HG03095 (cell line): ENCODE measurements around the gene ADD2.
"Not testable (repeated sequence)": the region's sequence is repeated elsewhere in the genome, so short reads cannot be mapped to it uniquely, and the experiment has no call there.

ENCODE experiments used
- ATAC-seq: cut with Tn5 transposase; IDR thresholded peaks from one replicate; pipeline ENCODE4 v1.9.1; 2021; ENCODE audit warnings: moderate library complexity; ENCODE audit not compliant: unreplicated experiment

Gene ADD2

GRCh38 chr2:70647873-70648481, 120.0 kb downstream of the ADD2 start:
- no peak for ATAC-seq

- ATAC-seq = no peak
Observed at GRCh38 chr2:70646420-70646818, 121.6 kb downstream of the ADD2 start.

GRCh38 chr2:70645733-70646419, 122.1 kb downstream of the ADD2 start:
- no peak for ATAC-seq

GRCh38 chr2:70643715-70644114, 124.3 kb downstream of the ADD2 start:
- no peak for ATAC-seq

GRCh38 chr2:70641263-70641784, 126.7 kb downstream of the ADD2 start:
- ATAC-seq = no peak

- ATAC-seq = no peak
Observed at GRCh38 chr2:70639841-70640436, 128.1 kb downstream of the ADD2 start.

GRCh38 chr2:70638561-70638960, 129.4 kb downstream of the ADD2 start:
- no peak for ATAC-seq

- no peak for ATAC-seq
Observed at GRCh38 chr2:70633508-70633907, 134.5 kb downstream of the ADD2 start.

- ATAC-seq = no peak
Observed at GRCh38 chr2:70632966-70633365, 135.0 kb downstream of the ADD2 start.

GRCh38 chr2:70632388-70632787, 135.6 kb downstream of the ADD2 start:
- no peak for ATAC-seq

- no peak for ATAC-seq
Observed at GRCh38 chr2:70630761-70631160, 137.2 kb downstream of the ADD2 start.

- no peak for ATAC-seq
Observed at GRCh38 chr2:70627211-70627898, 140.6 kb downstream of the ADD2 start.

- no peak for ATAC-seq
Observed at GRCh38 chr2:70626254-70626990, 141.6 kb downstream of the ADD2 start.

GRCh38 chr2:70621536-70621935, 146.5 kb downstream of the ADD2 start:
- ATAC-seq = not testable (repeated sequence)

GRCh38 chr2:70620020-70620419, 148.0 kb downstream of the ADD2 start:
- no peak for ATAC-seq

GRCh38 chr2:70619167-70619566, 148.8 kb downstream of the ADD2 start:
- ATAC-seq = no peak

- no peak for ATAC-seq
Observed at GRCh38 chr2:70616168-70616694, 151.8 kb downstream of the ADD2 start.

GRCh38 chr2:70615222-70615621, 152.8 kb downstream of the ADD2 start:
- no peak for ATAC-seq

- ATAC-seq = no peak
Observed at GRCh38 chr2:70613521-70613920, 154.5 kb downstream of the ADD2 start.

GRCh38 chr2:70612574-70612973, 155.4 kb downstream of the ADD2 start:
- ATAC-seq = no peak

GRCh38 chr2:70608373-70608772, 159.6 kb downstream of the ADD2 start:
- no peak for ATAC-seq
